PFSK-1 (cell line): ENCODE results near the gene KCNQ5.

Source experiments
- POLR2AphosphoS5 ChIP-seq: IDR thresholded peaks from 2 replicates; pipeline ENCODE4 v1.6.1; 2012; ENCODE audit warnings: low read depth, mild to moderate bottlenecking, control low read depth, low read length, moderate library complexity
- SIN3A ChIP-seq: IDR thresholded peaks from 2 replicates; pipeline ENCODE4 v1.6.1; 2012; ENCODE audit warnings: mild to moderate bottlenecking, low read length, moderate library complexity, borderline replicate concordance; ENCODE audit not compliant: insufficient read depth
- TAF1 ChIP-seq: IDR thresholded peaks from 2 replicates; pipeline ENCODE4 v1.6.1; 2012; ENCODE audit warnings: low read length, control low read depth, borderline replicate concordance; ENCODE audit not compliant: insufficient read depth
- TF ChIP-seq, protein P1 (sequence below), 2 experiments: IDR thresholded peaks; 2 replicates each; pipeline versions ENCODE4 v1.6.1 to v1.8.0; 2011 to 2012; ENCODE audit warnings: low read depth in 2 of 2, low read length in 2 of 2, control low read depth in 1 of 2, inconsistent platforms in 1 of 2, mild to moderate bottlenecking in 1 of 2, moderate library complexity in 1 of 2; ENCODE audit not compliant: insufficient read depth in 1 of 2

- TF ChIP-seq POLR2AphosphoS5, result no peak
- TF ChIP-seq SIN3A, result no peak
- TF ChIP-seq, protein P1, sequence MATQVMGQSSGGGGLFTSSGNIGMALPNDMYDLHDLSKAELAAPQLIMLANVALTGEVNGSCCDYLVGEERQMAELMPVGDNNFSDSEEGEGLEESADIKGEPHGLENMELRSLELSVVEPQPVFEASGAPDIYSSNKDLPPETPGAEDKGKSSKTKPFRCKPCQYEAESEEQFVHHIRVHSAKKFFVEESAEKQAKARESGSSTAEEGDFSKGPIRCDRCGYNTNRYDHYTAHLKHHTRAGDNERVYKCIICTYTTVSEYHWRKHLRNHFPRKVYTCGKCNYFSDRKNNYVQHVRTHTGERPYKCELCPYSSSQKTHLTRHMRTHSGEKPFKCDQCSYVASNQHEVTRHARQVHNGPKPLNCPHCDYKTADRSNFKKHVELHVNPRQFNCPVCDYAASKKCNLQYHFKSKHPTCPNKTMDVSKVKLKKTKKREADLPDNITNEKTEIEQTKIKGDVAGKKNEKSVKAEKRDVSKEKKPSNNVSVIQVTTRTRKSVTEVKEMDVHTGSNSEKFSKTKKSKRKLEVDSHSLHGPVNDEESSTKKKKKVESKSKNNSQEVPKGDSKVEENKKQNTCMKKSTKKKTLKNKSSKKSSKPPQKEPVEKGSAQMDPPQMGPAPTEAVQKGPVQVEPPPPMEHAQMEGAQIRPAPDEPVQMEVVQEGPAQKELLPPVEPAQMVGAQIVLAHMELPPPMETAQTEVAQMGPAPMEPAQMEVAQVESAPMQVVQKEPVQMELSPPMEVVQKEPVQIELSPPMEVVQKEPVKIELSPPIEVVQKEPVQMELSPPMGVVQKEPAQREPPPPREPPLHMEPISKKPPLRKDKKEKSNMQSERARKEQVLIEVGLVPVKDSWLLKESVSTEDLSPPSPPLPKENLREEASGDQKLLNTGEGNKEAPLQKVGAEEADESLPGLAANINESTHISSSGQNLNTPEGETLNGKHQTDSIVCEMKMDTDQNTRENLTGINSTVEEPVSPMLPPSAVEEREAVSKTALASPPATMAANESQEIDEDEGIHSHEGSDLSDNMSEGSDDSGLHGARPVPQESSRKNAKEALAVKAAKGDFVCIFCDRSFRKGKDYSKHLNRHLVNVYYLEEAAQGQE (IDR thresholded peaks at IDR 0.05; ENCODE audit: insufficient read depth in 1 of 2, low read depth in 2 of 2, low read length in 2 of 2), result no peak
- no peak for TF ChIP-seq TAF1
Measured at GRCh38 chr6:73177221-73177944, 555.5 kb downstream of the KCNQ5 start.
